Trophoblast cell (in vitro differentiated cells and primary cell): ENCODE measurements around the gene ICA1L.

Experiments
- DNase-seq, 2 donors: peaks; one replicate each; pipeline ENCODE4 v3.0.0-alpha.2; 2016
- H2AFZ ChIP-seq: 2 replicates; pipeline ENCODE4 v1.6.1; 2013; ENCODE audit warnings: low read length, moderate library complexity, mild to moderate bottlenecking; ENCODE audit not compliant: insufficient read depth, poor library complexity
- H2AK5ac ChIP-seq: 2 replicates; pipeline ENCODE4 v1.6.1; 2013; ENCODE audit warnings: mild to moderate bottlenecking, low read length
- H2BK120ac ChIP-seq: 2 replicates; pipeline ENCODE4 v1.6.1; 2013; ENCODE audit warnings: low read length, mild to moderate bottlenecking, moderate library complexity; ENCODE audit not compliant: insufficient read depth, poor library complexity
- H2BK12ac ChIP-seq: 2 replicates; pipeline ENCODE4 v1.6.1; 2013; ENCODE audit warnings: mild to moderate bottlenecking, low read length, moderate library complexity
- H2BK5ac ChIP-seq: 2 replicates; pipeline ENCODE4 v1.6.1; 2013; ENCODE audit warnings: low read length, low read depth, moderate library complexity, mild to moderate bottlenecking; ENCODE audit not compliant: poor library complexity
- H3K14ac ChIP-seq: 2 replicates; pipeline ENCODE4 v1.6.1; 2013; ENCODE audit warnings: mild to moderate bottlenecking, low read length
- H3K18ac ChIP-seq: 2 replicates; pipeline ENCODE4 v1.6.1; 2013; ENCODE audit warnings: mild to moderate bottlenecking, low read length
- H3K23ac ChIP-seq: 2 replicates; pipeline ENCODE4 v1.6.1; 2013; ENCODE audit warnings: low read length
- H3K27ac ChIP-seq: 2 replicates; pipeline ENCODE4 v1.5.1; 2013; ENCODE audit warnings: low read depth, mild to moderate bottlenecking, inconsistent platforms, low read length, moderate library complexity
- H3K27me3 ChIP-seq: 2 replicates; pipeline ENCODE4 v1.6.1; 2013; ENCODE audit warnings: inconsistent platforms, mild to moderate bottlenecking, low read length, moderate library complexity; ENCODE audit not compliant: insufficient read depth
- H3K36me3 ChIP-seq, 2 experiments: 1 replicate in 1 of 2; 2 replicates in 1 of 2; pipeline ENCODE4 v1.6.1; 2013; ENCODE audit warnings: low read length in 2 of 2, mild to moderate bottlenecking in 2 of 2, moderate library complexity in 1 of 2; ENCODE audit not compliant: insufficient read depth in 2 of 2, control insufficient read depth in 1 of 2
- H3K4ac ChIP-seq: 2 replicates; pipeline ENCODE4 v1.6.1; 2013; ENCODE audit warnings: low read depth, mild to moderate bottlenecking, low read length, moderate library complexity
- H3K4me1 ChIP-seq, 2 experiments: 1 replicate in 1 of 2; 2 replicates in 1 of 2; pipeline ENCODE4 v1.6.1; 2013; ENCODE audit warnings: low read length in 2 of 2, mild to moderate bottlenecking in 2 of 2, moderate library complexity in 1 of 2; ENCODE audit not compliant: insufficient read depth in 2 of 2, control insufficient read depth in 1 of 2
- H3K4me2 ChIP-seq: 2 replicates; pipeline ENCODE4 v1.6.1; 2013; ENCODE audit warnings: inconsistent platforms, mild to moderate bottlenecking, low read length, moderate library complexity
- H3K4me3 ChIP-seq: 2 replicates; pipeline ENCODE4 v1.5.1; 2013; ENCODE audit warnings: mild to moderate bottlenecking, low read depth, low read length, inconsistent platforms
- H3K79me1 ChIP-seq: one replicate; pipeline ENCODE4 v1.6.1; 2013; ENCODE audit warnings: low read length
- H3K79me2 ChIP-seq: 2 replicates; pipeline ENCODE4 v1.6.1; 2013; ENCODE audit warnings: low read length, mild to moderate bottlenecking; ENCODE audit not compliant: control insufficient read depth, insufficient read depth, poor library complexity
- H3K9ac ChIP-seq: 2 replicates; pipeline ENCODE4 v1.6.1; 2013; ENCODE audit warnings: mild to moderate bottlenecking, low read length
- H3K9me3 ChIP-seq: 2 replicates; pipeline ENCODE4 v1.6.1; 2013; ENCODE audit warnings: low read depth, mild to moderate bottlenecking, control low read depth, inconsistent platforms, low read length; ENCODE audit not compliant: insufficient read depth
- H4K12ac ChIP-seq: 2 replicates; pipeline ENCODE4 v1.6.1; 2013; ENCODE audit warnings: low read depth, mild to moderate bottlenecking, low read length, moderate library complexity
- H4K8ac ChIP-seq: 2 replicates; pipeline ENCODE4 v1.6.1; 2013; ENCODE audit warnings: low read depth, mild to moderate bottlenecking, low read length, moderate library complexity
- H4K91ac ChIP-seq: one replicate; pipeline ENCODE4 v1.6.1; 2013; ENCODE audit warnings: low read depth, mild to moderate bottlenecking, low read length, moderate library complexity
- WGBS: extraction: QIAGEN DNeasy Blood & Tissue Kit; methylation state at CpG from one replicate; pipeline ENCODE4 v1.1.7; 2013; ENCODE audit warnings: missing lambda C conversion rate; ENCODE audit not compliant: insufficient read length, insufficient coverage; ENCODE audit errors: extremely low coverage; 5-methylcytosine and 5-hydroxymethylcytosine counted together

Gene ICA1L

GRCh38 chr2:202758604-202759003 lies 113.0 kb downstream of the ICA1L start:
- H3K9ac ChIP-seq = no peak overlapping the region
- H3K18ac ChIP-seq = no peak overlapping the region
- no peak overlapping the region for H3K23ac ChIP-seq
- no peak overlapping the region for H4K8ac ChIP-seq
- no peak overlapping the region for H3K14ac ChIP-seq
- no peak overlapping the region for H2AFZ ChIP-seq
- H3K36me3 ChIP-seq = no peaks in the 10 kb centered on the region
- no peak overlapping the region for H4K12ac ChIP-seq
- no peak overlapping the region for H3K4me3 ChIP-seq
- peaks cover 0 to 6% of the 10 kb centered on the region in 2 experiments for H3K4me1 ChIP-seq
- H3K9me3 ChIP-seq = no peaks in the 10 kb centered on the region
- H4K91ac ChIP-seq = no peak overlapping the region
- no CpG with 5 or more reads among the region's 2 CpGs for WGBS
- H2BK12ac ChIP-seq = no peak overlapping the region
- H3K79me2 ChIP-seq = no peaks in the 10 kb centered on the region
- no peak overlapping the region for H2BK5ac ChIP-seq
- peak; percentile 57 to 83 for DNase-seq
- no peak overlapping the region for H3K4ac ChIP-seq
- H3K79me1 ChIP-seq = no peaks in the 10 kb centered on the region
- H3K27me3 ChIP-seq = no peaks in the 10 kb centered on the region
- no peak overlapping the region for H2AK5ac ChIP-seq
- H3K27ac ChIP-seq = no peak overlapping the region
- H3K4me2 ChIP-seq = no peak overlapping the region
- no peak overlapping the region for H2BK120ac ChIP-seq

- Histone ChIP-seq H3K27ac (no peak overlapping the region), H3K79me2 (no peaks in the 10 kb centered on the region), H2BK12ac (no peak overlapping the region), H3K4me3 (no peak overlapping the region), H2BK120ac (no peak overlapping the region), H3K9me3 (no peaks in the 10 kb centered on the region), H2AK5ac (no peak overlapping the region), H4K91ac (no peak overlapping the region), H3K36me3 (no peaks in the 10 kb centered on the region), H3K18ac (no peak overlapping the region), H3K23ac (no peak overlapping the region), H3K14ac (no peak overlapping the region), H2BK5ac (no peak overlapping the region), H4K8ac (no peak overlapping the region), H2AFZ (no peak overlapping the region), H3K9ac (no peak overlapping the region), H3K4me1 (peaks cover 0 to 6% of the 10 kb centered on the region in 2 experiments), H4K12ac (no peak overlapping the region), H3K4me2 (no peak overlapping the region), H3K27me3 (no peaks in the 10 kb centered on the region), H3K4ac (no peak overlapping the region), H3K79me1 (no peaks in the 10 kb centered on the region)
- no CpG with 5 or more reads among the region's 4 CpGs for WGBS
- no peak for DNase-seq
These were observed 113.4 kb downstream of the ICA1L start for GRCh38 chr2:202758128-202758527.

GRCh38 chr2:202757339-202757738 lies 114.2 kb downstream of the ICA1L start:
- Histone ChIP-seq H3K18ac (no peak overlapping the region), H2AFZ (no peak overlapping the region), H2BK12ac (no peak overlapping the region), H4K12ac (no peak overlapping the region), H3K4me1 (peaks cover 0 to 6% of the 10 kb centered on the region in 2 experiments), H2BK120ac (no peak overlapping the region), H3K4me2 (no peak overlapping the region), H3K23ac (no peak overlapping the region), H3K9me3 (no peaks in the 10 kb centered on the region), H3K14ac (no peak overlapping the region), H3K79me2 (no peaks in the 10 kb centered on the region), H4K8ac (no peak overlapping the region), H3K4me3 (no peak overlapping the region), H3K4ac (no peak overlapping the region), H4K91ac (no peak overlapping the region), H2BK5ac (no peak overlapping the region), H3K36me3 (no peaks in the 10 kb centered on the region), H3K79me1 (no peaks in the 10 kb centered on the region), H3K27me3 (no peaks in the 10 kb centered on the region), H3K27ac (no peak overlapping the region), H3K9ac (no peak overlapping the region), H2AK5ac (no peak overlapping the region)
- WGBS = no CpG with 5 or more reads among the region's 5 CpGs
- peak; percentile 56 to 91 for DNase-seq

GRCh38 chr2:202756598-202756997 lies 115.0 kb downstream of the ICA1L start:
- DNase-seq = no peak
- no peak overlapping the region for H2BK120ac ChIP-seq
- H2AK5ac ChIP-seq = no peak overlapping the region
- H2AFZ ChIP-seq = no peak overlapping the region
- H4K8ac ChIP-seq = no peak overlapping the region
- H3K27ac ChIP-seq = no peak overlapping the region
- no peak overlapping the region for H3K4me3 ChIP-seq
- H3K79me2 ChIP-seq = no peaks in the 10 kb centered on the region
- H3K79me1 ChIP-seq = no peaks in the 10 kb centered on the region
- H3K18ac ChIP-seq = no peak overlapping the region
- no peak overlapping the region for H2BK12ac ChIP-seq
- H3K27me3 ChIP-seq = no peaks in the 10 kb centered on the region
- no peak overlapping the region for H3K14ac ChIP-seq
- H3K23ac ChIP-seq = no peak overlapping the region
- H3K4me2 ChIP-seq = no peak overlapping the region
- no CpG with 5 or more reads among the region's 3 CpGs for WGBS
- no peak overlapping the region for H4K91ac ChIP-seq
- no peak overlapping the region for H3K9ac ChIP-seq
- H3K4ac ChIP-seq = no peak overlapping the region
- no peaks in the 10 kb centered on the region for H3K36me3 ChIP-seq
- peaks cover 0 to 6% of the 10 kb centered on the region in 2 experiments for H3K4me1 ChIP-seq
- no peaks in the 10 kb centered on the region for H3K9me3 ChIP-seq
- no peak overlapping the region for H2BK5ac ChIP-seq
- H4K12ac ChIP-seq = no peak overlapping the region
